HepG2 (cell line): ENCODE data around the gene IFNLR1. TPM values are rescaled to one million over a fixed set of nuclear protein-coding genes. Genes with fewer than 3 reads are reported as not detected.

Experiments
- GZF1 ChIP-seq: sonication (generic); formaldehyde crosslinking; IDR thresholded peaks from 2 replicates; pipeline ENCODE4 v1.5.1; 2020; ENCODE audit warnings: mild to moderate bottlenecking, missing genetic modification reagents
- HOXA3 ChIP-seq: sonication (generic); formaldehyde crosslinking; IDR thresholded peaks from 2 replicates; pipeline ENCODE4 v1.5.0; 2020; ENCODE audit warnings: missing genetic modification reagents
- KMT2B ChIP-seq: IDR thresholded peaks from 2 replicates; pipeline ENCODE4 v1.6.1; 2016; ENCODE audit warnings: missing genetic modification reagents, missing compliant biosample characterization
- RFXANK ChIP-seq: IDR thresholded peaks from 2 replicates; pipeline ENCODE4 v1.6.1; 2016
- RXRB ChIP-seq: IDR thresholded peaks from 2 replicates; pipeline ENCODE4 v1.6.1; 2016; ENCODE audit warnings: borderline replicate concordance, missing genetic modification reagents, missing compliant biosample characterization
- TGIF2 ChIP-seq: IDR thresholded peaks from 2 replicates; pipeline ENCODE4 v1.6.1; 2016; ENCODE audit warnings: control low read depth, missing compliant biosample characterization
- THAP7 ChIP-seq: sonication (generic); formaldehyde crosslinking; IDR thresholded peaks from 2 replicates; pipeline ENCODE4 v1.8.1; 2023; ENCODE audit warnings: mild to moderate bottlenecking, missing genetic modification reagents
- ZC3H13 ChIP-seq: sonication (generic); formaldehyde crosslinking; IDR thresholded peaks from 2 replicates; pipeline ENCODE4 v1.8.1; 2023; ENCODE audit warnings: mild to moderate bottlenecking, missing genetic modification reagents, moderate library complexity
- ZNF101 ChIP-seq: sonication (generic); formaldehyde crosslinking; IDR thresholded peaks from 2 replicates; pipeline ENCODE4 v1.4.0; 2020; ENCODE audit warnings: mild to moderate bottlenecking, low read depth, missing genetic modification reagents, borderline replicate concordance
- ZNF501 ChIP-seq: sonication (generic); formaldehyde crosslinking; IDR thresholded peaks from 2 replicates; pipeline ENCODE4 v1.5.1; 2020; ENCODE audit warnings: mild to moderate bottlenecking, moderate library complexity, missing genetic modification reagents
- ZNF556 ChIP-seq: sonication (generic); formaldehyde crosslinking; IDR thresholded peaks from 2 replicates; pipeline ENCODE4 v1.4.0; 2020; ENCODE audit warnings: mild to moderate bottlenecking, missing genetic modification reagents, borderline replicate concordance
- ZNF639 ChIP-seq: conservative IDR thresholded peaks from 2 replicates; pipeline ENCODE4 v1.6.1; 2018; ENCODE audit warnings: missing genetic modification reagents
- ZSCAN21 ChIP-seq: sonication (generic); formaldehyde crosslinking; IDR thresholded peaks from 2 replicates; pipeline ENCODE4 v1.8.0; 2022; ENCODE audit warnings: mild to moderate bottlenecking, missing genetic modification reagents, moderate library complexity, borderline replicate concordance
- polyA plus RNA-seq, 8 experiments: library from polyadenylated mRNA; depleted of rRNA in 3 of 8; stranded (reverse) in 7 of 8; unstranded in 1 of 8; fragments of >200 nt; fragmentation: Illumina TruSeq in 4 of 8; extraction: Trizol in 4 of 8; gene quantifications; 2 replicates each; pipeline versions ENCODE4 v1.2.1 to v1.2.3, GENCODE V29; 2011 to 2016; ENCODE audit warnings: low read depth in 4 of 8, missing spikeins in 1 of 8, mixed read lengths in 1 of 8; ENCODE audit not compliant: insufficient read depth in 1 of 8
- total RNA-seq, 5 experiments: library from RNA; depleted of rRNA; stranded (reverse); fragments of >200 nt; fragmentation: Illumina TruSeq; extraction: Trizol; gene quantifications; 2 replicates each; pipeline ENCODE4 v1.2.3, GENCODE V29; 2016; ENCODE audit warnings: low read depth in 1 of 5
- TF ChIP-seq, protein P1 (sequence below): sonication (generic); formaldehyde crosslinking; IDR thresholded peaks from 2 replicates; pipeline ENCODE4 v1.5.1; 2020; ENCODE audit warnings: missing genetic modification reagents, mild to moderate bottlenecking, borderline replicate concordance
- TF ChIP-seq, protein P2 (sequence below): sonication (generic); formaldehyde crosslinking; IDR thresholded peaks from 2 replicates; pipeline ENCODE4 v1.4.0; 2020; ENCODE audit warnings: missing genetic modification reagents
- TF ChIP-seq, protein P3 (sequence below): sonication (generic); formaldehyde crosslinking; IDR thresholded peaks from 2 replicates; pipeline ENCODE4 v1.5.0; 2020; ENCODE audit warnings: mild to moderate bottlenecking, missing genetic modification reagents, borderline replicate concordance

Gene IFNLR1
- total and polyA plus RNA-seq, 2 of the 13 experiments (the other 11 are each of a cell fraction or from before 2014, with no cell fraction given) = 3.8 to 8.5 TPM

DNA sequence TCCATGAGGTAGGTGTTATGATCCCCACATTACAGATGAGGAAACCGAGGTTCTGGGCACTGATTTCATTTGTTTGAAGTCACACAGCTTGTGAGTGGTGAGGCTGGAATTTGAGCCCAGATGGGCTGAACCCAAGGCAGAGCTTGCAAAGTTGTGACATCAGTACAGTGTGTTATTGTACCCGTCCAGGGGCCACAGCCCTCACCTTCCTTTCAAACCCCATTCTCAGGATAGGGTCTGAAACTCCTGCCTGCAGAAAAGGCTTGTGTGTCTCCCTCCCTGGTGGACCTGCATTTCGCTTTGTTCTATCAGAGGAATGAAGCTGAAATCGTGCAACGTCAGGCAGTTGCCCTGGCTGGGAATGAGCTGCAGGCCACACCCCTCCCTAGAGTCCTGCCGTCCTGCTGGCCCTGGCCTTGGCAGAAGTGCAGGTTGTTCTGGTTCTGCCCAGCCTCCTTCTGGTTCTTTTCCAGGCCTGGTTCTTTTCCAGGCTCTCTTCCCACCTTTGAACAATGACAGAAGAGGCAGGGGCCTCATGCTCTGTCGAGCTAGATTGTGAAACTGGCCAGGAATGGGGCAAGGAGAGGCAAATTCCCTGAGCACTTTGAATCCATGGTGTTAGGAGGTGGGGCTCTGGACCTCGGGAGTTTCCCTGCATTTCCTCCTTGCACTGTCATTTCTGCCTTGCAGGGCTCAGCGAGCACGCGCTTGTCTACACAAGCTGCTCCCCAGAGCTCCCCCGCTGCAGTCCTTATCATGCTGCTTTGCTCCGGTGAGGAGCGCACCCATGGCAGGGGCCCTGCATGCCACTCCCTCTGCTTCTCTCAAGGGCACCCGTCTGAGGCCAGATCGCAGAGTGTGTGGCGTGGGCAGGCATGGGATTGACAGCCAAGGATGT lies 67.0 kb downstream of the IFNLR1 start (continued):
- TF ChIP-seq ZNF501 (CRISPR knock-in tag) (peak; percentile 32; the same call in 1 of the 2 replicates), THAP7 (CRISPR knock-in tag) (peak; percentile 62), TGIF2 (0 out of 2 replicates have a peak, but pooled peaks have one; percentile 48), KMT2B (0 out of 2 replicates have a peak, but pooled peaks have one; percentile 45), ZSCAN21 (CRISPR knock-in tag) (no peak), ZNF639 (CRISPR knock-in tag) (no peak), ZC3H13 (CRISPR knock-in tag) (0 out of 2 replicates have a peak, but pooled peaks have one; percentile 25), ZNF556 (CRISPR knock-in tag) (peak; percentile 73; the same call in 1 of the 2 replicates), RFXANK (0 out of 2 replicates have a peak, but pooled peaks have one; percentile 36), HOXA3 (peak; percentile 8), RXRB (CRISPR knock-in tag) (peak; percentile 54), GZF1 (peak; percentile 75; the same call in 1 of the 2 replicates), ZNF101 (CRISPR knock-in tag) (0 out of 2 replicates have a peak, but pooled peaks have one; percentile 47)
- TF ChIP-seq, protein P1, sequence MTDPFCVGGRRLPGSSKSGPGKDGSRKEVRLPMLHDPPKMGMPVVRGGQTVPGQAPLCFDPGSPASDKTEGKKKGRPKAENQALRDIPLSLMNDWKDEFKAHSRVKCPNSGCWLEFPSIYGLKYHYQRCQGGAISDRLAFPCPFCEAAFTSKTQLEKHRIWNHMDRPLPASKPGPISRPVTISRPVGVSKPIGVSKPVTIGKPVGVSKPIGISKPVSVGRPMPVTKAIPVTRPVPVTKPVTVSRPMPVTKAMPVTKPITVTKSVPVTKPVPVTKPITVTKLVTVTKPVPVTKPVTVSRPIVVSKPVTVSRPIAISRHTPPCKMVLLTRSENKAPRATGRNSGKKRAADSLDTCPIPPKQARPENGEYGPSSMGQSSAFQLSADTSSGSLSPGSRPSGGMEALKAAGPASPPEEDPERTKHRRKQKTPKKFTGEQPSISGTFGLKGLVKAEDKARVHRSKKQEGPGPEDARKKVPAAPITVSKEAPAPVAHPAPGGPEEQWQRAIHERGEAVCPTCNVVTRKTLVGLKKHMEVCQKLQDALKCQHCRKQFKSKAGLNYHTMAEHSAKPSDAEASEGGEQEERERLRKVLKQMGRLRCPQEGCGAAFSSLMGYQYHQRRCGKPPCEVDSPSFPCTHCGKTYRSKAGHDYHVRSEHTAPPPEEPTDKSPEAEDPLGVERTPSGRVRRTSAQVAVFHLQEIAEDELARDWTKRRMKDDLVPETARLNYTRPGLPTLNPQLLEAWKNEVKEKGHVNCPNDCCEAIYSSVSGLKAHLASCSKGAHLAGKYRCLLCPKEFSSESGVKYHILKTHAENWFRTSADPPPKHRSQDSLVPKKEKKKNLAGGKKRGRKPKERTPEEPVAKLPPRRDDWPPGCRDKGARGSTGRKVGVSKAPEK (CRISPR knock-in tag) = 0 out of 2 replicates have a peak, but pooled peaks have one; percentile 64
- TF ChIP-seq, protein P2, sequence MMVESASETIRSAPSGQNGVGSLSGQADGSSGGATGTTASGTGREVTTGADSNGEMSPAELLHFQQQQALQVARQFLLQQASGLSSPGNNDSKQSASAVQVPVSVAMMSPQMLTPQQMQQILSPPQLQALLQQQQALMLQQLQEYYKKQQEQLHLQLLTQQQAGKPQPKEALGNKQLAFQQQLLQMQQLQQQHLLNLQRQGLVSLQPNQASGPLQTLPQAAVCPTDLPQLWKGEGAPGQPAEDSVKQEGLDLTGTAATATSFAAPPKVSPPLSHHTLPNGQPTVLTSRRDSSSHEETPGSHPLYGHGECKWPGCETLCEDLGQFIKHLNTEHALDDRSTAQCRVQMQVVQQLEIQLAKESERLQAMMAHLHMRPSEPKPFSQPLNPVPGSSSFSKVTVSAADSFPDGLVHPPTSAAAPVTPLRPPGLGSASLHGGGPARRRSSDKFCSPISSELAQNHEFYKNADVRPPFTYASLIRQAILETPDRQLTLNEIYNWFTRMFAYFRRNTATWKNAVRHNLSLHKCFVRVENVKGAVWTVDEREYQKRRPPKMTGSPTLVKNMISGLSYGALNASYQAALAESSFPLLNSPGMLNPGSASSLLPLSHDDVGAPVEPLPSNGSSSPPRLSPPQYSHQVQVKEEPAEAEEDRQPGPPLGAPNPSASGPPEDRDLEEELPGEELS (CRISPR knock-in tag) = peak; percentile 36; the same call in 1 of the 2 replicates
- TF ChIP-seq, protein P3, sequence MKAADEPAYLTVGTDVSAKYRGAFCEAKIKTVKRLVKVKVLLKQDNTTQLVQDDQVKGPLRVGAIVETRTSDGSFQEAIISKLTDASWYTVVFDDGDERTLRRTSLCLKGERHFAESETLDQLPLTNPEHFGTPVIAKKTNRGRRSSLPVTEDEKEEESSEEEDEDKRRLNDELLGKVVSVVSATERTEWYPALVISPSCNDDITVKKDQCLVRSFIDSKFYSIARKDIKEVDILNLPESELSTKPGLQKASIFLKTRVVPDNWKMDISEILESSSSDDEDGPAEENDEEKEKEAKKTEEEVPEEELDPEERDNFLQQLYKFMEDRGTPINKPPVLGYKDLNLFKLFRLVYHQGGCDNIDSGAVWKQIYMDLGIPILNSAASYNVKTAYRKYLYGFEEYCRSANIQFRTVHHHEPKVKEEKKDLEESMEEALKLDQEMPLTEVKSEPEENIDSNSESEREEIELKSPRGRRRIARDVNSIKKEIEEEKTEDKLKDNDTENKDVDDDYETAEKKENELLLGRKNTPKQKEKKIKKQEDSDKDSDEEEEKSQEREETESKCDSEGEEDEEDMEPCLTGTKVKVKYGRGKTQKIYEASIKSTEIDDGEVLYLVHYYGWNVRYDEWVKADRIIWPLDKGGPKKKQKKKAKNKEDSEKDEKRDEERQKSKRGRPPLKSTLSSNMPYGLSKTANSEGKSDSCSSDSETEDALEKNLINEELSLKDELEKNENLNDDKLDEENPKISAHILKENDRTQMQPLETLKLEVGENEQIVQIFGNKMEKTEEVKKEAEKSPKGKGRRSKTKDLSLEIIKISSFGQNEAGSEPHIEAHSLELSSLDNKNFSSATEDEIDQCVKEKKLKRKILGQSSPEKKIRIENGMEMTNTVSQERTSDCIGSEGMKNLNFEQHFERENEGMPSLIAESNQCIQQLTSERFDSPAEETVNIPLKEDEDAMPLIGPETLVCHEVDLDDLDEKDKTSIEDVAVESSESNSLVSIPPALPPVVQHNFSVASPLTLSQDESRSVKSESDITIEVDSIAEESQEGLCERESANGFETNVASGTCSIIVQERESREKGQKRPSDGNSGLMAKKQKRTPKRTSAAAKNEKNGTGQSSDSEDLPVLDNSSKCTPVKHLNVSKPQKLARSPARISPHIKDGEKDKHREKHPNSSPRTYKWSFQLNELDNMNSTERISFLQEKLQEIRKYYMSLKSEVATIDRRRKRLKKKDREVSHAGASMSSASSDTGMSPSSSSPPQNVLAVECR (CRISPR knock-in tag) = peak; percentile 53; the same call in 1 of the 2 replicates
